Stimulated activated CD8-positive, alpha-beta memory T cell treated with anti-CD3 and anti-CD28 coated beads, Interleukin-7, amount 100 ng/mL, for 48 hours (primary cell): ENCODE data around the gene NEK9.
"Not testable (repeated sequence)": the region's sequence is repeated elsewhere in the genome, so short reads cannot be mapped to it uniquely, and the experiment has no call there.

ENCODE experiments used
- DNase-seq, 2 donors: peaks; one replicate each; pipeline ENCODE4 v3.0.0-alpha.2; 2020; ENCODE audit warnings: low read depth in 1 of 2; ENCODE audit errors: extremely low read depth in 1 of 2

Gene NEK9

GRCh38 chr14:75068294-75069120, 58.3 kb downstream of the NEK9 start:
- no peak for DNase-seq

- not testable (repeated sequence) for DNase-seq
Observed at GRCh38 chr14:75067765-75068164, 59.1 kb downstream of the NEK9 start.

- DNase-seq, result no peak
Observed at GRCh38 chr14:75067212-75067611, 59.6 kb downstream of the NEK9 start.

GRCh38 chr14:75066691-75067090, 60.2 kb downstream of the NEK9 start:
- DNase-seq, result no peak

- no peak for DNase-seq
Observed at GRCh38 chr14:75064205-75064567, 62.7 kb downstream of the NEK9 start.

GRCh38 chr14:75063491-75064204, 63.2 kb downstream of the NEK9 start, which contains the start of gene ACYP1:
Gene ACYP1 (minus strand): TSS chr14:75064024. CDS start chr14:75063553, 471 bp downstream.
- peak; percentile 85 to 90 for DNase-seq

GRCh38 chr14:75063013-75063412, 63.8 kb downstream of the NEK9 start:
- no peak for DNase-seq

GRCh38 chr14:75060420-75060819, 66.4 kb downstream of the NEK9 start:
- DNase-seq, result no peak

- no peak for DNase-seq
Observed at GRCh38 chr14:75059642-75060041, 67.2 kb downstream of the NEK9 start.

- no peak for DNase-seq
Observed at GRCh38 chr14:75054421-75054820, 72.4 kb downstream of the NEK9 start.

- DNase-seq, result no peak
Observed at GRCh38 chr14:75053396-75054291, 73.2 kb downstream of the NEK9 start.

- DNase-seq, result no peak
Observed at GRCh38 chr14:75051556-75051899, 75.3 kb downstream of the NEK9 start.

GRCh38 chr14:75050852-75051555, 75.8 kb downstream of the NEK9 start, which contains the start of gene MLH3:
Gene MLH3 (minus strand): TSS chr14:75051467. CDS start chr14:75049655, 1,812 bp downstream.
- peak; percentile 50 to 54 for DNase-seq

GRCh38 chr14:75049731-75050201, 77.1 kb downstream of the NEK9 start:
- DNase-seq, result no peak

- no peak for DNase-seq
Observed at GRCh38 chr14:75049136-75049535, 77.7 kb downstream of the NEK9 start.

GRCh38 chr14:75048101-75048500, 78.7 kb downstream of the NEK9 start:
- DNase-seq, result no peak

GRCh38 chr14:75047506-75047905, 79.3 kb downstream of the NEK9 start:
- no peak for DNase-seq

GRCh38 chr14:75046899-75047298, 79.9 kb downstream of the NEK9 start:
- no peak for DNase-seq

- no peak for DNase-seq
Observed at GRCh38 chr14:75046275-75046674, 80.6 kb downstream of the NEK9 start.

GRCh38 chr14:75044752-75045151, 82.1 kb downstream of the NEK9 start:
- DNase-seq, result no peak
